GM18517 (cell line): ENCODE data around the gene ACVR1C.
"Not testable (repeated sequence)": the region's sequence is repeated elsewhere in the genome, so short reads cannot be mapped to it uniquely, and the experiment has no call there.

Source experiments
- ATAC-seq: cut with Tn5 transposase; IDR thresholded peaks from one replicate; pipeline ENCODE4 v1.9.1; 2021; ENCODE audit warnings: mild to moderate bottlenecking, moderate library complexity; ENCODE audit not compliant: unreplicated experiment

Gene ACVR1C

GRCh38 chr2:157587576-157587975, 41.1 kb downstream of the ACVR1C start:
- ATAC-seq: no peak

DNA sequence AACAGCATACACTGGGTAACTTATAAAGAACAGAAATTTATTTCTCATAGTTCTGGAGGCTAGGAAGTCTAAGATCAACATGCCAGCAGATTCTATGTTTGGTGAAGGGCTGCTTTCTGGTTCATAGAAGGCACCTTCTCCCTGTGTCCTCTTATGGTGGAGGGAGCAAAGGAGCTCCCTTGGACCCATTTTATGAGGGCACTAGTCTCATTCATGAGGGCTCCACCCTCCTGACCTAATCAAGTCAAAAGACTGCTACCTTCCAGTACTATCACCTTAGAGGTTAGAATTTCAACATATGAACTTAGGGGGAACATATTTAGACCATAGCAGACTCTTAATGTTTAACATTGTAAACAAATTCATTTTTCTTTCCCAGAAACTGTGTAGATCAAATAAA, 54.5 kb downstream of the ACVR1C start:
- no peak for ATAC-seq

- peak; percentile 81 for ATAC-seq
These were observed 55.9 kb downstream of the ACVR1C start for GRCh38 chr2:157572725-157573124.

- not testable (repeated sequence) for ATAC-seq
These were observed 62.0 kb downstream of the ACVR1C start for GRCh38 chr2:157566623-157567022.

DNA sequence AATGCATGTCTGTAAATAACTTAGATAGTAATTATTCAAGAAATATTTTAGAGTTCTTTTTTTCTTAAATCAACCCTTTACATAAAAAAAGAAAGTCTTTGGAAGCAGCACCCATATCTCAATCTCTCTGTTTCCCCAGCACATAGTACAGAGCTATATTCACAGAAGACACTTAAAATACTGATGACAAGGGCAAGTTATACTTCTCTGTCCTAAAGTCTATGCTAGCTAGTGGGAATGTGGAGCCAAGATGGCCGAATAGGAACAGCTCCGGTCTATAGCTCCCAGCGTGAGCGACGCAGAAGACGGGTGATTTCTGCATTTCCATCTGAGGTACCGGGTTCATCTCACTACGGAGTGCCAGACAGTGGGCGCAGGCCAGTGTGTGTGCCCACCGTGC, 62.6 kb downstream of the ACVR1C start:
- not testable (repeated sequence) for ATAC-seq

GRCh38 chr2:157565550-157565949, 63.1 kb downstream of the ACVR1C start:
- ATAC-seq: no peak

GRCh38 chr2:157559890-157560289, 68.8 kb downstream of the ACVR1C start:
- ATAC-seq: no peak

DNA sequence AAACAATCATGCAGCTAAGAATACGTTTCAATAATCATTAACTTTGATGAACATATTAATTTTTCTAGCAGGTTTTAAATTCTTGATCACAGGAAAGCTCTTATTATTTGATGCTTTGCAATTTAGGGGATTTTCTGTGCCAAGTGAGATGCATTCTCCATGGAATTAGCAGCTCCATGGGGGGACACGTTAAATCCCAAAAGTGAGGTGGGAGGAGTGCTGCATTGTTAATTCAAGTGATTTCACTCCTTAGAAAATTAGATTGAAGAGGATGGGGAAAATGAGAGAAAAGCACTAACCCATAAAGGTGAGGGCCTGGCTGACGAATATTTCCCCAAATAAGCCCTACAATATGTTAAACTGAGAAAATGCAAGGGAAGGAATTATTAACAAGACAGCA, 69.2 kb downstream of the ACVR1C start:
- no peak for ATAC-seq

DNA sequence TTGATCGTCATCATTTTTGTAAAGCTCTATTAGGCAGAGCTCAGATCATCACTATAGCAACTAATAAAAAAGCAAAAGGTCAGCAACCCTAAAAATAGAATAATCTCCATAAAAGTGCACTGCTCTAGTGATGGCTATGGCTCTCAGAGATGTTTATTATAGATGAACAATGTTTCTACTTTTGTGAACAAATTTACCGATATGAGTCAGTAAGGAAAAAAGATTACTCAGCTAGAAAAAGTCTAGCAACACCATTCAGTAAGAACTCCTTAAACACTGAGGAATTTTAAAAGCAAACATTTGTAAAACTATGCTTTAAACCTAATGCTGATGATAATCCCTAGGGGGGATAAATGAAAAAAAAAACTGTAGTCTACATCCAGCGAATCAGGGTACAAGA, 69.6 kb downstream of the ACVR1C start:
- ATAC-seq: no peak

DNA sequence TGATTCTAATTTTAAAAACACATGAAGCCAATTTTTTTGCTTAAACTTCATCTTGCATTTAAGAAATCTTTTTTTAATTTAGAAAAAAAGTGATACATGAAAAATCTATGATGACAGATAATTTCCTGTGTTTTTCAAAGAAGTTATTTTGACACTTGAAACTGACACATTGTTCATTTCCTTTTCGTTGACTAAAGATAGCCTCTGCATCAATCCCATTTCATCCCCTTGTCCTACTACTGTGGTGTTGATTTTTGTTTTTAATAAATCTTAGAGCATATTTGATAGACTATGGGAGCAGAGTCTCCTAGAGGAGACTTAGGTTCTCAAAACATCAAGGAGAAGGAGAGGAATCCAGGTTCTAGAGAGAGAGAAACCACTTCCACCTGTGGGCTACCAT, 70.9 kb downstream of the ACVR1C start:
- ATAC-seq: no peak

DNA sequence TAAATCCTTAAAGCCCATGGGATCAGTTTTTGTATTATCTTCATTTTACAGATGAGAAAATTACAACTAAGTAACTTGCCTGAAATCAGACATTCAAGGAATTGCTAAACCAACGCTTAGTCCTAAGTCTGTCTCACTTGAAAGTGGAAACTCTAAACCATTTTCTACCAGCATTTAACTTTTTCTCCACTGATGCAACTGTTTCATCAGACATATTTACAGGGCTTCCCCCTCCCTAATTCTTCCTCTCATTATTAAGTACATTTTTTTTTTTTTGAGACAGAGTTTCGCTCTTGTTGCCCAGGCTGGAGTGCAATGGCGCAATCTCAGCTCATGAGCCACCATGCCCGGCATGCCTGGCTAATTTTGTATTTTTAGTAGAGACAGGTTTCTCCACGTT, 88.6 kb downstream of the ACVR1C start:
- no peak for ATAC-seq

DNA sequence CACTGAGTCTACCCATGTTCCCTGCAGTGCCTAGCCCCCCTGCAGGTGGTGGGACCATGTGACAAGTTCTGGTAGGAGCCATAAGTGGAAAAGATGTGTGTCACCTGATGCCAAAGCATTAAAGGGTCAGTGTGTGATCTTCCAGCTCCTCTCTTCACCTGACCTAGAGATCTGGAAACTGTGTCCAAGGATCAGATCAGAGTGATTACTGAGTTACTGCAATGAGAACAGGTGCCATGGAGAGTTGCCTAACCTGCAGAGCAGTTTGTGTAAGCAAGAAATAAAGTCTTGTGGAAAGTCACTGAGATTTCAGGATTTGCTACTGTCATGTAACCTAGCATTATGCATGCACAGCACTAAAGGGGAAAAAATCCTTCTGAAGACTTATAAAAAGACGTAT, 90.6 kb downstream of the ACVR1C start:
- ATAC-seq: no peak

- no peak for ATAC-seq
These were observed 91.8 kb downstream of the ACVR1C start for GRCh38 chr2:157536815-157537214.

DNA sequence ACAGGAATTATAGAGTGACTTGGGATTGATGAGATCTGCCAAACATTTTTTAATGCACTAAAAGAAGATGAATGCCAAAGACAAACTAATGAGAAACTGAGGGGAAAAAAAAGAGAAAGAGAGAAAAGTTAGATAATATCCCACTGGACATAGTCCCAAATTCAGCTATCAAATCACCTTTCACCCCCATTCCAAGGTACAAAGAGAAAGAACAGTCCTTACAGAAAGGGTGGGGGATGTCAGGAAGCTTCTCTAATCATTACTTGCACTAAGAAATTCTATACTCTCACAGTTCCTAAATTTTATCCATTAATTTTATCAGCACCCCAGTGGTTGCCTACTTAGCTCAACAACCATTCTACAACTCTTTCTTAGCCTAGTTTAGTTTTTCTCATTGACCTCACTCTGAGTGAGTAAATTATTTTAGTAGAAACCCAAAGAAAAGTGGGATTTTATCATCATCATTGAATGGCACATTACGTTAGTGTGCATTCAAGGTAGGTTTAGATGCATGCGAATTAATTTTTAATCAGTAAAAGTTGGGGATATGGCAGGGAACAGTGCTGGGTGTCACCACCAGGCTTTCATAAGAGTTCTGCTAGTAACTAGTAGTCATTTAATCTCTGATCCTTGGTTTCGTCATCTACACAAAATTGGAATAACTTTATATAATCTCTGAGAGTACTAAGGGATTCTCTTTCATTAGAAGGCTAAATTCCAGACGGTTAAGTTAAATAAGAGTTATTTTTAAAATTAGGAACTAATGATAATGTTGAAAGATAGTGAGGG, 99.5 kb downstream of the ACVR1C start:
- ATAC-seq: no peak

- no peak for ATAC-seq
These were observed 102.6 kb downstream of the ACVR1C start for GRCh38 chr2:157526070-157526469.

DNA sequence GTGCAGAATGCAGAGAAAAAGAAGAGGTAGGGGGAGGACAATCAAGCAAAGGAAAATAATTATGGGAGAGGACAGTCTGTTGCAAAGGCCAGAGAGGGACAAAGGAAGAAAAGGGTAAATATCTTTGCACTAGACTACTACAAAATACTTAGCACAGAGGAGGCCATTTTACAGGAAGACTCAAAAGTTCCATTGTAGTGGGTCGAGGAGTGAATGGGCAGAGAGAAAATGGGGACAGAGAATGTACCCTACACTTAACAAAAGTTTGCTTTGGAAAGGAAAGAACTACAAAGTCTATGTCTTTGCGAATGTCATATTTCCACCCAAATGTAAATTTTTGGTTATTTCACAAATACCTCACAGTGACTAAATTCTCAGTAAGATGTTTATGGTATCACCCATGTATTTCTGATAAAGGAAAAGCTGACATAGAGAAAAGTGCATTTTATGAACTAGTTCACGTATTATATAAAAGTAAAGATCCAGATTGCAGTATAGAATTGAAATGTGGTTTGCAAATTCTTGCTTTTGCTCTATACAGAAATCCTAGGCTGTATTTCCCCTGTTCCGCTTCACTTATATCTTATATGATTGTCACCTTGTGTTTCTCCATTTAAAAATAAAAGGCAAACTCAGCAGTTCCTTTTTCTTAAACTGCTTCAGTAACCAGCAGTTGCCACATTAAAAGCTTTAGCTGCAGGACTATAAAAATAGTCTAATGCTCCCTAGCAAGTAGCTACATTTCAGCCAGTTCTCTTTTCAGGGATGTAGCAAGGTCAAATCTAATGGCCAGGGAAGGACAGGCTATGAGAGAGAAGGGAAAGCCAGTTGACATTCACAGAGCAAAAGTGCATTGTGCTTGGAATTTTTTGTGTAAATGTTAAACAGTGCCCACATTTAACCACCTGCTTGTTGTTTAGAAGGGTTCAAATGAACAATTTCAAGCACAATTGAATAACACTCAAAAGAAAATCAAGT, 105.1 kb downstream of the ACVR1C start:
- no peak for ATAC-seq

GRCh38 chr2:157514966-157515365, 113.7 kb downstream of the ACVR1C start:
- not testable (repeated sequence) for ATAC-seq

- no peak for ATAC-seq
These were observed 118.9 kb downstream of the ACVR1C start for GRCh38 chr2:157509744-157510143.

DNA sequence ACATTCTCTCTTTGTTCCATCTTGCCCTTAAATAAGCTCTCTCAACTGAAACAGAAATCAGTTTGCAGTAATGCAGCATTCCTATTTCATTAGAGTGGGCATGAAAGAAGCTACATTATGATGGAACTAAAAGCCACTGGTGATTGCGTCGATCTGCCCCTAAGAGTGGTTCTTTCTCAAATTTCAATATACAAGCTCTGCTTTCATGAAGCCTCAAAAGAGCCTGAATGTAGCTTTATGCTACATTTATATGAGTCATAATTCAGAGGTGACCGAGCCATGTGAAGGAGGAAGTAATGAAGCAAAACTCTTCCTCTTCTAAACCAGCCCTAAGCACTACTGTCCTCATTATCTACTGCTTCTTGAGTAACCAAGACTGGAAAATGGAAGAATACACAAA, 120.0 kb downstream of the ACVR1C start:
- no peak for ATAC-seq

DNA sequence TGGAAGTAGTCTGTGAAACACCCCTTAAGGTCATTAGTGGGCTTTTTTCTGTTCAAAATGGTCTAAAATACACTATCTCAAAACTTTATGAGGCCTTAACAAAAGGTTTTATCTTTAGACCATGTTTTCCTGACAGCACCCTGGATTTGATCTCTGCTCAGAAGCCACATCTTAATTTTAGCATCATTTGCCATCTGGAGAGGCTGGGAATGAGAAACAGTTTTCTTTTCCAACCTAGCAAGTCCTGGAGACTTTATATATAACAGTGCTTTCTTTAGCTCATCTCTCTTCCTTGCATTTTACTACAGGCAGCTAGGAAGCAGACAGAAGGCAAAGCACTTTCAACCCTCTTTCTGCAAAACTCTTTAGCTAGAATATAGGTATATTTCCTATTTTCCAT, 122.1 kb downstream of the ACVR1C start:
- ATAC-seq: no peak

DNA sequence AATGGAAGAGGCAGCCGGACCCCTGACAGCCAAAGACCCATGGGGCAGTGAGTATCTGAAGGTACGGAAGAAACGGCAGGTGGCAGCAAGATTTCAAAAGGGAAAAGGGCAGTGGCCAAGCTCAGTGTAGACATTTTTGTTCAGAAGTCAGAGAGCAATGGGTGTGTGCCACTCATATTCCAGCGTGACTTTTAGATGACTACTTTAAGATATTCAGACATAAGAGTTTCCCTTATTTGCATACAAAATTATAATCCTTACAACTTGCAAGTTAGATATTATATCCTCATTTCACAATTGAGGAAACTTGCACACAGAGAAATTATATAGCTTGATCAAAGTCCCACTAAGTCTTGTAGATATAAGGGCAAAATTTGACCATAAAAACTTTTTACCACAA, 124.0 kb downstream of the ACVR1C start:
- ATAC-seq: no peak

- ATAC-seq: no peak
These were observed 127.6 kb downstream of the ACVR1C start for GRCh38 chr2:157501026-157501425.
